GM13977 (cell line): ENCODE data around the gene FAIM2.
"Not testable (repeated sequence)": the region's sequence is repeated elsewhere in the genome, so short reads cannot be mapped to it uniquely, and the experiment has no call there.

Experiments
- DNase-seq: peaks from one replicate; pipeline ENCODE4 v3.0.0; 2012; ENCODE audit warnings: low spot score
- CTCF ChIP-seq: IDR thresholded peaks from 2 replicates; pipeline ENCODE4 v1.5.1; 2012; ENCODE audit warnings: mild to moderate bottlenecking, control low read depth; ENCODE audit not compliant: insufficient read depth; ENCODE audit errors: extremely low read depth, missing control alignments
- in situ Hi-C: fragments of 300-500 bp; cut with MboI; formaldehyde crosslinking; loops from one replicate; pipeline ENCODE4 v1.12.0; 2022; ENCODE audit warnings: low sequenced_read_pairs, low pct_unique_long_range_greater_than_20kb, mixed read lengths, inconsistent platforms; ENCODE audit not compliant: unreplicated experiment

The FAIM2 gene

GRCh38 chr12:49865782-49866135, 37.9 kb downstream of the FAIM2 start:
- TF ChIP-seq CTCF = no peak
- in situ Hi-C loops = no loop called here
- DNase-seq = no peak

GRCh38 chr12:49865109-49865781, 38.5 kb downstream of the FAIM2 start:
- DNase-seq = no peak
- no peak for TF ChIP-seq CTCF
- in situ Hi-C loops = no loop called here

GRCh38 chr12:49864798-49865090, 39.0 kb downstream of the FAIM2 start:
- DNase-seq = no peak
- in situ Hi-C loops = no loop called here
- no peak for TF ChIP-seq CTCF

GRCh38 chr12:49863946-49864797, 39.5 kb downstream of the FAIM2 start:
- TF ChIP-seq CTCF = no peak
- DNase-seq = no peak
- in situ Hi-C loops = no loop called here

GRCh38 chr12:49860921-49861320, 42.8 kb downstream of the FAIM2 start:
- in situ Hi-C loops, DNase-seq: not testable (repeated sequence)

- in situ Hi-C loops, DNase-seq: not testable (repeated sequence)
Measured at GRCh38 chr12:49855890-49856289, 47.8 kb downstream of the FAIM2 start.

- TF ChIP-seq CTCF = no peak
- in situ Hi-C loops = no loop called here
- DNase-seq = no peak
Measured at GRCh38 chr12:49854976-49855375, 48.7 kb downstream of the FAIM2 start.
